ENCODE measurements around the gene DIDO1. TPM values are rescaled to one million over a fixed set of nuclear protein-coding genes. Genes with fewer than 3 reads are reported as not detected.

Gene DIDO1
- total and polyA plus RNA-seq, 2 of the 4 experiments (the other 2 are of a cell fraction), result 21.8 to 28.1 TPM

- in situ Hi-C loops (cut with MboI; ENCODE audit: low sequenced_read_pairs) (no loop called here), dilution Hi-C loops (cut with HindIII; ENCODE audit: low sequenced_read_pairs, unreplicated experiment) (no loop called here), intact Hi-C loops (cut with micrococcal nuclease) (no loop called here)
- no peak overlapping the region for H3K4me2 ChIP-seq (ENCODE audit: low read depth, low read length)
- H3K23ac ChIP-seq (ENCODE audit: low read depth, low read length), result no peak overlapping the region
- H2BK15ac ChIP-seq (ENCODE audit: low read depth, low read length), result no peak overlapping the region
- H3K27ac ChIP-seq (ENCODE audit: insufficient read depth, low read length), result no peak overlapping the region
- no peak overlapping the region for H3K4me3 ChIP-seq (ENCODE audit: insufficient read depth, low read depth, low read length)
- no peaks in the 10 kb centered on the region for H3K4me1 ChIP-seq (ENCODE audit: control insufficient read depth, insufficient read depth, low read length)
- ATAC-seq (ENCODE audit: low read depth), result no peak
- H2BK120ac ChIP-seq (ENCODE audit: low read depth, low read length), result no peak overlapping the region
- no peak overlapping the region for H3K56ac ChIP-seq (ENCODE audit: extremely low read depth, insufficient read depth, low read length)
- DNase-seq, result no peak
- peaks cover 36% of the 10 kb centered on the region for H3K27me3 ChIP-seq (ENCODE audit: control insufficient read depth, insufficient read depth, low read length)
- no peaks in the 10 kb centered on the region for H3K79me1 ChIP-seq (ENCODE audit: low read depth in 1 of 2, low read length in 2 of 2)
- no peak overlapping the region for H4K8ac ChIP-seq (ENCODE audit: low read depth in 2 of 2, low read length in 2 of 2)
- BruUV-seq (replicated peaks), result no TSS peak
- no peaks in the 10 kb centered on the region for H3K36me3 ChIP-seq (ENCODE audit: control insufficient read depth, insufficient read depth, low read length)
- WGBS, 2 experiments (ENCODE audit: extremely low coverage in 2 of 2, insufficient read length in 1 of 2), result 88% methylated on average over 9 of the region's 27 CpGs; no CpG with 5 or more reads in 1 of the 2 experiments
- POLR2A ChIA-PET (ENCODE audit: unreplicated experiment), result no interaction called here
- CTCF ChIA-PET, result no interaction called here
- H3K9me1 ChIP-seq (ENCODE audit: insufficient read depth, low read length), result no peaks in the 10 kb centered on the region
- H2BK20ac ChIP-seq (ENCODE audit: low read depth, low read length), result no peak overlapping the region
- no peak overlapping the region for H2AK5ac ChIP-seq (ENCODE audit: low read depth, low read length)
- no peaks in the 10 kb centered on the region for H3K9me3 ChIP-seq (ENCODE audit: control insufficient read depth, insufficient read depth, low read length)
- no peak overlapping the region for H3K4ac ChIP-seq (ENCODE audit: low read depth, low read length)
- no peak overlapping the region for H3K9ac ChIP-seq (ENCODE audit: low read depth, low read length)
- H4K5ac ChIP-seq (ENCODE audit: low read depth, low read length), result no peak overlapping the region
- no peaks in the 10 kb centered on the region for H4K20me1 ChIP-seq (ENCODE audit: insufficient read depth, low read length)
- no peak overlapping the region for H3K14ac ChIP-seq (replicated peaks; ENCODE audit: low read depth, low read length)
- no peak overlapping the region for H2AK9ac ChIP-seq (replicated peaks; ENCODE audit: low read depth, low read length, poor library complexity)
- H4K91ac ChIP-seq (ENCODE audit: insufficient read depth, low read depth, low read length), result no peak overlapping the region
- H2AFZ ChIP-seq (replicated peaks; ENCODE audit: low read length, poor library complexity), result no peak overlapping the region
- no peak overlapping the region for H3K18ac ChIP-seq (ENCODE audit: low read depth, low read length)
- H2BK5ac ChIP-seq (ENCODE audit: low read depth, low read length, poor library complexity, severe bottlenecking), result no peak overlapping the region
- TF ChIP-seq SMC3 (IDR thresholded peaks at IDR 0.05; ENCODE audit: low read depth, low read length), result no peak
- TF ChIP-seq, protein P1, sequence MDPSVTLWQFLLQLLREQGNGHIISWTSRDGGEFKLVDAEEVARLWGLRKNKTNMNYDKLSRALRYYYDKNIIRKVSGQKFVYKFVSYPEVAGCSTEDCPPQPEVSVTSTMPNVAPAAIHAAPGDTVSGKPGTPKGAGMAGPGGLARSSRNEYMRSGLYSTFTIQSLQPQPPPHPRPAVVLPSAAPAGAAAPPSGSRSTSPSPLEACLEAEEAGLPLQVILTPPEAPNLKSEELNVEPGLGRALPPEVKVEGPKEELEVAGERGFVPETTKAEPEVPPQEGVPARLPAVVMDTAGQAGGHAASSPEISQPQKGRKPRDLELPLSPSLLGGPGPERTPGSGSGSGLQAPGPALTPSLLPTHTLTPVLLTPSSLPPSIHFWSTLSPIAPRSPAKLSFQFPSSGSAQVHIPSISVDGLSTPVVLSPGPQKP (IDR thresholded peaks at IDR 0.05; ENCODE audit: borderline replicate concordance, low read depth, low read length), result no peak
- TF ChIP-seq MAFK (IDR thresholded peaks at IDR 0.05; ENCODE audit: low read depth, low read length), result no peak
- TF ChIP-seq CEBPB (IDR thresholded peaks at IDR 0.05; ENCODE audit: low read depth, low read length), result no peak
- no peak for TF ChIP-seq RAD21 (IDR thresholded peaks at IDR 0.05; ENCODE audit: low read length)
- TF ChIP-seq CHD1 (IDR thresholded peaks at IDR 0.05; ENCODE audit: low read depth, low read length), result no peak
- TF ChIP-seq MAZ (IDR thresholded peaks at IDR 0.05; ENCODE audit: borderline replicate concordance, low read depth, low read length), result no peak
- no peak for TF ChIP-seq MXI1 (IDR thresholded peaks at IDR 0.05; ENCODE audit: borderline replicate concordance, low read depth, low read length)
- TF ChIP-seq BHLHE40 (IDR thresholded peaks at IDR 0.05; ENCODE audit: low read depth, low read length), result no peak
- no peak for TF ChIP-seq USF2 (IDR thresholded peaks at IDR 0.05; ENCODE audit: low read depth, low read length)
- no peak for TF ChIP-seq POLR2A (IDR thresholded peaks at IDR 0.05; ENCODE audit: low read depth, low read length)
- TF ChIP-seq FOS (IDR thresholded peaks at IDR 0.05; ENCODE audit: low read depth, low read length), result no peak
- TF ChIP-seq RCOR1 (IDR thresholded peaks at IDR 0.05; ENCODE audit: insufficient replicate concordance, low read length), result no peak
- TF ChIP-seq, protein P2, sequence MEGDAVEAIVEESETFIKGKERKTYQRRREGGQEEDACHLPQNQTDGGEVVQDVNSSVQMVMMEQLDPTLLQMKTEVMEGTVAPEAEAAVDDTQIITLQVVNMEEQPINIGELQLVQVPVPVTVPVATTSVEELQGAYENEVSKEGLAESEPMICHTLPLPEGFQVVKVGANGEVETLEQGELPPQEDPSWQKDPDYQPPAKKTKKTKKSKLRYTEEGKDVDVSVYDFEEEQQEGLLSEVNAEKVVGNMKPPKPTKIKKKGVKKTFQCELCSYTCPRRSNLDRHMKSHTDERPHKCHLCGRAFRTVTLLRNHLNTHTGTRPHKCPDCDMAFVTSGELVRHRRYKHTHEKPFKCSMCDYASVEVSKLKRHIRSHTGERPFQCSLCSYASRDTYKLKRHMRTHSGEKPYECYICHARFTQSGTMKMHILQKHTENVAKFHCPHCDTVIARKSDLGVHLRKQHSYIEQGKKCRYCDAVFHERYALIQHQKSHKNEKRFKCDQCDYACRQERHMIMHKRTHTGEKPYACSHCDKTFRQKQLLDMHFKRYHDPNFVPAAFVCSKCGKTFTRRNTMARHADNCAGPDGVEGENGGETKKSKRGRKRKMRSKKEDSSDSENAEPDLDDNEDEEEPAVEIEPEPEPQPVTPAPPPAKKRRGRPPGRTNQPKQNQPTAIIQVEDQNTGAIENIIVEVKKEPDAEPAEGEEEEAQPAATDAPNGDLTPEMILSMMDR (conservative IDR thresholded peaks at IDR 0.05; ENCODE audit: low read depth, low read length), result no peak
- TF ChIP-seq RFX5 (IDR thresholded peaks at IDR 0.05; ENCODE audit: low read depth, low read length), result no peak
These were observed 40.2 kb upstream of the DIDO1 start for GRCh38 chr20:62966212-62967148.

Data from IMR-90 (cell line).